Left colon (tissue), 2 donors: ENCODE results near the gene MAGEB17. TPM values are rescaled to one million over a fixed set of nuclear protein-coding genes. Genes with fewer than 3 reads are reported as not detected.
"Not testable (repeated sequence)": the region's sequence is repeated elsewhere in the genome, so short reads cannot be mapped to it uniquely, and the experiment has no call there.

Source experiments
- ATAC-seq: fragments of 200-7000 bp; cut with Tn5 transposase; one replicate; pipeline ENCODE4 v1.9.1; 2020; ENCODE audit warnings: mild to moderate bottlenecking, moderate library complexity
- DNase-seq, 2 donors: peaks; one replicate each; pipeline ENCODE4 v3.0.0-alpha.2; 2020
- intact Hi-C, 2 donors: fragments of 100-400 bp; cut with DNase I in 1 of 2; cut with micrococcal nuclease in 1 of 2; formaldehyde crosslinking; loops; one replicate each; pipeline versions ENCODE4 v1.11.2 to v1.14.0; 2022; cut with DNase I, micrococcal nuclease
- long read RNA-seq: library from polyadenylated mRNA; unstranded; transcript quantifications from one replicate; pipeline ENCODE4 v2.0.0, GENCODE V29; 2021
- total RNA-seq, 2 donors: library from RNA; stranded (reverse); fragmentation: NEBNext Ultra II Directional; extraction: Animal tissue kit (Norgen Biotek cat#: 25700); gene quantifications; one replicate each; pipeline ENCODE4 v1.2.1, GENCODE V29; 2021
- donor health status: DM: no; HTN: no; CAD: no.
- donor health status: DM: yes; HTN: yes; CAD: no.

Gene MAGEB17
- total RNA-seq, result not detected
- long read RNA-seq, result 0 reads

GRCh38 chrX:16167181-16167580 is at the start of gene MAGEB17:
Gene MAGEB17 (plus strand): TSS chrX:16167481. CDS start chrX:16170383, 2,902 bp downstream.
- DNase-seq (no peak), ATAC-seq (no peak)
- intact Hi-C loops, result no loop called here

- DNase-seq (no peak), ATAC-seq (no peak)
- intact Hi-C loops, result no loop called here
These were observed 47.7 kb upstream of the MAGEB17 start for GRCh38 chrX:16119353-16120220.

DNA sequence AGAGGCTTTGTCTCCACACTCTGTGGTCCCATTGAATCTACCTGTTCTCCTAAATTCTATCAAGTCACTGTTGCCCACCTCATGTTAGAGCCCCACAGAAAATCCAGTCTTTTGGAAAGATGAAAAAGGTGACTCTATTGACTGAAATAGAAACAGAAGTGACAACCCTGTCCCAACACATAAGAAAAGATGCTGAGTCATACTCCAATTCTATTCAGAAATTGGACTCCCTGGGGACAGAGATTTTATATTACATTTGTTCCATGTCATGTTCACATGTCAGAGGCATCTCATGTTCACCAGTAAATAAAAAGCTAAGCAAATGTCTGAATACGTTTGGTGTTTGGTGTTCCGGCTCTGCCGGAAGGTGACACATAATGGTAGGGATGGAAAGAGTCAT is 46.9 kb upstream of the MAGEB17 start:
- ATAC-seq (no peak), DNase-seq (no peak)
- intact Hi-C loops, result no loop called here

DNA sequence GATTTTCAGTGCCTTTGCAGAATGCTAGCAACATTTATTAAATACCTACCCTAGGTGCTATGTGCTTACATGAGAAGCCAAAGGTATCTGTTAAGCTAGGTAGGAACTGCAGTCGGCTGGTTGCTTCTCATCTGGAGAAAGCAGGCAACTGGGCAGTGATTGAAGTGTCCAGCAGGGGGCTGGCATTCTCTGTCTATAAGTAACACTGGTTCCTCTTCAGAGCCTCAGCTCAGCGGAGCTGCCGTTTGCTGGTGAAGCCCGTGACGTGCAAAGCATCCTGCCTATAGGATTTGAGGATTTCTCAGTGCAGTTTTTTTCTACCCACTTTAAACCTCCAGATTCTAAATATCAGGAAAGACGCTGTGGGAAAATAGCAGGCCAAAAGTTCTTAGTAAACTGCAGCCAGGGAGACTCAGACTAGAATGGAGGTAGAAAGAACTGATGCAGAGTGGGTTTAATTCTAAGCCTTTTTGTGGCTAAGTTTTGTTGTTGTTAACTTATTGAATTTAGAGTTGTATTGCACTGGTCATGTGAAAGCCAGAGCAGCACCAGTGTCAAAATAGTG is 44.0 kb upstream of the MAGEB17 start, which contains the start of gene GRPR:
Gene GRPR (plus strand): TSS at position 344 of the 565 bp plus-strand sequence. CDS start 389 bp downstream, outside the sequence.
- DNase-seq, result peak; percentile 71 to 83
- intact Hi-C loops, result no loop called here
- ATAC-seq, result peak; percentile 99

- intact Hi-C loops, result no loop called here
- DNase-seq (no peak), ATAC-seq (no peak)
These were observed 43.1 kb upstream of the MAGEB17 start for GRCh38 chrX:16124201-16124600.

- DNase-seq (no peak), ATAC-seq (no peak)
- intact Hi-C loops, result no loop called here
These were observed 41.6 kb upstream of the MAGEB17 start for GRCh38 chrX:16125520-16126149.

GRCh38 chrX:16130707-16131106 is 36.6 kb upstream of the MAGEB17 start:
- no peak for ATAC-seq
- no peak for DNase-seq
- intact Hi-C loops, result no loop called here

DNA sequence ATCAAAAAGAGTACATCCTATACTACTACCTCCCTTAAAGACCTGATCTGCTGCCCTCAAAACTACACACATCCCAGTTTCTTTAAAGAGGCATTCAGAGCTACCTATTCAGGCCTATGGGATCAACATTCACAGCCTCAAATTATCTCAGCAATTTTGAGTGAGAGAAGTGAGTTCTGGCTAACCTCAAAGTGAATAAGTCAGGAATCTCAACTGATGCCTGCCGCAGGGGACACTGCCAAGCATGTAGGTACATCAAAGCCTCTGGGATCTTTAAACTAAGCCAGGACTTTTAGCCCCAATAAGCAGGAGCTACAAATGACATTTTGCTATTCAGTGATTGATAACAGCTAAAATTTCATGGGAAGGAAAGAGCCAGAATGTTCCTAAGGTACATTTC is 32.3 kb upstream of the MAGEB17 start:
- ATAC-seq (no peak), DNase-seq (no peak)
- intact Hi-C loops, result no loop called here

GRCh38 chrX:16136080-16136479 is 31.2 kb upstream of the MAGEB17 start:
- DNase-seq (no peak), ATAC-seq (no peak)
- intact Hi-C loops, result no loop called here

- DNase-seq (no peak), ATAC-seq (no peak)
- intact Hi-C loops, result no loop called here
These were observed 29.7 kb upstream of the MAGEB17 start for GRCh38 chrX:16137416-16138107.

DNA sequence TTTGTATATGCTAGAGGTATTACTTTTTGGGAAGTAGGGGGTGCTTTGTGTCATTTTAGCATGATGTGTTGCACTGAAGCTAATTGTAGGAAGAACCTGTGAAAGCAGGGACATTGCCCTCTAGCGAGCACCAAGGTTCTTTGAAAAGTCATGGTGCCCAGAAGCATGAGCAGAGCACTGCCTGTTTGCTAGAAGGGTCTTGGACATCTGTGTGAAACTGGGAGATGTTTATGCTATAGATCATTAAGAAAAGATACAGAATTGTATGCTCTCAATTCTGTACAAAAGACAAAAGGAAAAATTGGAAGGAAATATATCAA is 29.2 kb upstream of the MAGEB17 start:
- intact Hi-C loops, result no loop called here
- ATAC-seq (no peak), DNase-seq (no peak)

- intact Hi-C loops, result no loop called here
- no peak for DNase-seq
- no peak for ATAC-seq
These were observed 26.8 kb upstream of the MAGEB17 start for GRCh38 chrX:16140448-16140847.

GRCh38 chrX:16140983-16141382 is 26.3 kb upstream of the MAGEB17 start:
- DNase-seq (no peak), ATAC-seq (no peak)
- intact Hi-C loops, result no loop called here

- no peak for ATAC-seq
- intact Hi-C loops, result no loop called here
- no peak for DNase-seq
These were observed 25.6 kb upstream of the MAGEB17 start for GRCh38 chrX:16141422-16142245.

- intact Hi-C loops, result no loop called here
- DNase-seq, result no peak
- ATAC-seq, result no peak
These were observed 25.1 kb upstream of the MAGEB17 start for GRCh38 chrX:16142246-16142558.

- intact Hi-C loops, result no loop called here
- ATAC-seq (no peak), DNase-seq (no peak)
These were observed 23.3 kb upstream of the MAGEB17 start for GRCh38 chrX:16143968-16144367.

GRCh38 chrX:16144420-16144819 is 22.9 kb upstream of the MAGEB17 start:
- ATAC-seq, result no peak
- intact Hi-C loops, result no loop called here
- DNase-seq, result no peak

GRCh38 chrX:16145093-16145492 is 22.2 kb upstream of the MAGEB17 start:
- intact Hi-C loops, ATAC-seq, DNase-seq: not testable (repeated sequence)

DNA sequence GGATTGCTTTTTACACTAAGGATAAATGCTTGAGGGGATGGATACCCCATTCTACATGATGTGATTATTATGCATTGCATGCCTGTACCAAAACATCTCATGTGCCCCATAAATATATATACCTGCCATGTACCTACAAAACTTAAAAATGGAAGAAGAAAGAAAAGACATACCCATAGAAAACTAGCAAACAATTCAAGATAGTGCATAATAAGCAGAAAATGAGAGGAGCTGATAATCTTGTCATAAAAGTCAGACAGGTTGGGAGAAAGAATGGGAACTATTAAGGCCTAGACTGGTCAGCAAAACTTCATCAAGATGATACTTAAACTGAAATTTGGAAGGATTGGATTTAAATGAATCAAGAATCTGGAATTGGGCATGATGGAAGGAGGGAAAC is 21.6 kb upstream of the MAGEB17 start:
- intact Hi-C loops, result no loop called here
- ATAC-seq (no peak), DNase-seq (no peak)
